ENCODE measurements around the gene FEV. TPM values are rescaled to one million over a fixed set of nuclear protein-coding genes. Genes with fewer than 3 reads are reported as not detected.

The FEV gene
- total RNA-seq, 1 experiment from 2014 or later: not detected

- in situ Hi-C loops (cut with HindIII; ENCODE audit: low pct_unique_long_range_greater_than_20kb, low sequenced_read_pairs): no loop called here
- DNase-seq (ENCODE audit: low read depth, low spot score): no peak
Measured at GRCh38 chr2:219020604-219021365, 35.8 kb upstream of the FEV start.

GRCh38 chr2:219019436-219019835, 34.5 kb upstream of the FEV start:
- DNase-seq (ENCODE audit: low read depth, low spot score): no peak
- in situ Hi-C loops (cut with HindIII; ENCODE audit: low pct_unique_long_range_greater_than_20kb, low sequenced_read_pairs): no loop called here

- no peak for DNase-seq (ENCODE audit: low read depth, low spot score)
- in situ Hi-C loops (cut with HindIII; ENCODE audit: low pct_unique_long_range_greater_than_20kb, low sequenced_read_pairs): no loop called here
Measured at GRCh38 chr2:219018726-219019125, 33.7 kb upstream of the FEV start.

GRCh38 chr2:219018286-219018685, 33.3 kb upstream of the FEV start:
- DNase-seq (ENCODE audit: low read depth, low spot score): no peak
- in situ Hi-C loops (cut with HindIII; ENCODE audit: low pct_unique_long_range_greater_than_20kb, low sequenced_read_pairs): no loop called here

GRCh38 chr2:219017201-219017931, 32.4 kb upstream of the FEV start:
- in situ Hi-C loops (cut with HindIII; ENCODE audit: low pct_unique_long_range_greater_than_20kb, low sequenced_read_pairs): no loop called here

GRCh38 chr2:219016721-219017120, 31.7 kb upstream of the FEV start:
- in situ Hi-C loops (cut with HindIII; ENCODE audit: low pct_unique_long_range_greater_than_20kb, low sequenced_read_pairs): no loop called here
- DNase-seq (ENCODE audit: low read depth, low spot score): no peak

More at GRCh38 chr2:219017201-219017931, 32.4 kb upstream of the FEV start:
- no peak for DNase-seq (ENCODE audit: low read depth, low spot score)

- no peak for DNase-seq (ENCODE audit: low read depth, low spot score)
- in situ Hi-C loops (cut with HindIII; ENCODE audit: low pct_unique_long_range_greater_than_20kb, low sequenced_read_pairs): no loop called here
Measured at GRCh38 chr2:219010873-219011272, 25.9 kb upstream of the FEV start.

- in situ Hi-C loops (cut with HindIII; ENCODE audit: low pct_unique_long_range_greater_than_20kb, low sequenced_read_pairs): no loop called here
- peak; percentile 63 for DNase-seq (ENCODE audit: low read depth, low spot score)
Measured at GRCh38 chr2:219010162-219010756, 25.3 kb upstream of the FEV start.

GRCh38 chr2:219009294-219009693, 24.3 kb upstream of the FEV start:
- DNase-seq (ENCODE audit: low read depth, low spot score): no peak
- in situ Hi-C loops (cut with HindIII; ENCODE audit: low pct_unique_long_range_greater_than_20kb, low sequenced_read_pairs): no loop called here

- in situ Hi-C loops (cut with HindIII; ENCODE audit: low pct_unique_long_range_greater_than_20kb, low sequenced_read_pairs): no loop called here
- DNase-seq (ENCODE audit: low read depth, low spot score): no peak
Measured at GRCh38 chr2:219003979-219004378, 19.0 kb upstream of the FEV start.

GRCh38 chr2:219003267-219003634, 18.3 kb upstream of the FEV start:
- in situ Hi-C loops (cut with HindIII; ENCODE audit: low pct_unique_long_range_greater_than_20kb, low sequenced_read_pairs): no loop called here

GRCh38 chr2:219002395-219003266, 17.6 kb upstream of the FEV start:
- in situ Hi-C loops (cut with HindIII; ENCODE audit: low pct_unique_long_range_greater_than_20kb, low sequenced_read_pairs): no loop called here
- peak; percentile 66 for DNase-seq (ENCODE audit: low read depth, low spot score)

More at GRCh38 chr2:219003267-219003634, 18.3 kb upstream of the FEV start:
- DNase-seq (ENCODE audit: low read depth, low spot score): no peak

- in situ Hi-C loops (cut with HindIII; ENCODE audit: low pct_unique_long_range_greater_than_20kb, low sequenced_read_pairs): no loop called here
- DNase-seq (ENCODE audit: low read depth, low spot score): no peak
Measured at GRCh38 chr2:219001577-219002394, 16.8 kb upstream of the FEV start.

GRCh38 chr2:219001100-219001576, 16.2 kb upstream of the FEV start:
- in situ Hi-C loops (cut with HindIII; ENCODE audit: low pct_unique_long_range_greater_than_20kb, low sequenced_read_pairs): no loop called here
- no peak for DNase-seq (ENCODE audit: low read depth, low spot score)

GRCh38 chr2:219000569-219000960, 15.6 kb upstream of the FEV start:
- in situ Hi-C loops (cut with HindIII; ENCODE audit: low pct_unique_long_range_greater_than_20kb, low sequenced_read_pairs): no loop called here
- no peak for DNase-seq (ENCODE audit: low read depth, low spot score)

- no peak for DNase-seq (ENCODE audit: low read depth, low spot score)
- in situ Hi-C loops (cut with HindIII; ENCODE audit: low pct_unique_long_range_greater_than_20kb, low sequenced_read_pairs): no loop called here
Measured at GRCh38 chr2:218999881-219000568, 15.0 kb upstream of the FEV start.

All from SK-MEL-5 (cell line).